WTC11 (cell line): ENCODE measurements around the gene PDE3B. TPM values are rescaled to one million over a fixed set of nuclear protein-coding genes. Genes with fewer than 3 reads are reported as not detected.
"Not testable (repeated sequence)": the region's sequence is repeated elsewhere in the genome, so short reads cannot be mapped to it uniquely, and the experiment has no call there.

ENCODE experiments used
- ATAC-seq: fragments of 200-7000 bp; cut with Tn5 transposase; 2 replicates; pipeline ENCODE4 v1.10.0; 2021; ENCODE audit warnings: mild to moderate bottlenecking, moderate library complexity
- CTCF ChIA-PET: fragments of 300-600 bp; sonication (Branson Sonifier 250); formaldehyde crosslinking; loops from one replicate; lab custom pipeline; 2021; ENCODE audit warnings: antibody characterized with exemption; lab: Charles Lee
- POLR2A ChIA-PET: fragments of 350-600 bp; sonication (Branson Sonifier 250); formaldehyde crosslinking; loops from one replicate; lab custom pipeline; 2021; ENCODE audit warnings: antibody characterized with exemption; lab: Charles Lee
- DNase-seq: peaks from one replicate; pipeline ENCODE4 v3.0.0; 2021; ENCODE audit warnings: low spot score
- H3K27ac Mint-ChIP-seq: 2 replicates; pipeline ENCODE4 v1.8.0; 2021; ENCODE audit warnings: mixed read lengths
- H3K27me3 Mint-ChIP-seq: 2 replicates; pipeline ENCODE4 v1.8.0; 2021; ENCODE audit warnings: low read depth, mild to moderate bottlenecking, moderate library complexity, mixed read lengths
- H3K36me3 Mint-ChIP-seq: 2 replicates; pipeline ENCODE4 v1.8.0; 2021; ENCODE audit warnings: mixed read lengths
- H3K4me1 Mint-ChIP-seq: 2 replicates; pipeline ENCODE4 v1.8.0; 2022; ENCODE audit warnings: mixed read lengths
- H3K4me3 Mint-ChIP-seq: 2 replicates; pipeline ENCODE4 v1.8.0; 2021; ENCODE audit warnings: mild to moderate bottlenecking, moderate library complexity, mixed read lengths
- H3K9me3 Mint-ChIP-seq: 2 replicates; pipeline ENCODE4 v1.8.0; 2021; ENCODE audit warnings: mixed read lengths
- ATF1 ChIP-seq: sonication (generic); formaldehyde crosslinking; IDR thresholded peaks from 2 replicates; pipeline ENCODE4 v1.8.1; 2023; ENCODE audit warnings: mild to moderate bottlenecking, moderate library complexity, missing genetic modification reagents
- ETV6 ChIP-seq: sonication (generic); formaldehyde crosslinking; IDR thresholded peaks from 2 replicates; pipeline ENCODE4 v1.8.1; 2022; ENCODE audit warnings: mild to moderate bottlenecking, missing genetic modification reagents
- FOXJ3 ChIP-seq: sonication (generic); formaldehyde crosslinking; IDR thresholded peaks from 2 replicates; pipeline ENCODE4 v1.9.0; 2021; ENCODE audit warnings: missing genetic modification reagents, mild to moderate bottlenecking, borderline replicate concordance
- GRHL2 ChIP-seq: fragments of 250-450 bp; sonication (Bioruptor Pico); IDR thresholded peaks from 2 replicates; pipeline ENCODE4 v1.8.0; 2022; ENCODE audit warnings: mild to moderate bottlenecking, moderate library complexity; ENCODE audit not compliant: insufficient replicate concordance, severe bottlenecking
- GTF2I ChIP-seq: fragments of 250-450 bp; sonication (Bioruptor Pico); conservative IDR thresholded peaks from 2 replicates; pipeline ENCODE4 v1.4.0; 2021; ENCODE audit warnings: mild to moderate bottlenecking
- MXD4 ChIP-seq: fragments of 250-450 bp; sonication (Bioruptor Pico); IDR thresholded peaks from 2 replicates; pipeline ENCODE4 v1.8.0; 2021; ENCODE audit warnings: mild to moderate bottlenecking, moderate library complexity, borderline replicate concordance
- NFE2L1 ChIP-seq: sonication (generic); formaldehyde crosslinking; IDR thresholded peaks from 2 replicates; pipeline ENCODE4 v1.8.1; 2023; ENCODE audit warnings: missing genetic modification reagents
- NFYB ChIP-seq: sonication (generic); formaldehyde crosslinking; conservative IDR thresholded peaks from 2 replicates; pipeline ENCODE4 v1.8.0; 2022; ENCODE audit warnings: low read depth, missing genetic modification reagents
- RORB ChIP-seq: fragments of 250-450 bp; sonication (Bioruptor Pico); IDR thresholded peaks from 2 replicates; pipeline ENCODE4 v1.9.0; 2021; ENCODE audit warnings: mild to moderate bottlenecking
- SMAD3 ChIP-seq: sonication (generic); formaldehyde crosslinking; IDR thresholded peaks from 2 replicates; pipeline ENCODE4 v1.8.0; 2022; ENCODE audit warnings: missing genetic modification reagents, mild to moderate bottlenecking, borderline replicate concordance
- SMAD4 ChIP-seq: sonication (generic); formaldehyde crosslinking; IDR thresholded peaks from 2 replicates; pipeline ENCODE4 v1.8.0; 2022; ENCODE audit warnings: mild to moderate bottlenecking, missing genetic modification reagents
- TCF7 ChIP-seq: sonication (generic); formaldehyde crosslinking; IDR thresholded peaks from 2 replicates; pipeline ENCODE4 v1.8.0; 2022; ENCODE audit warnings: mild to moderate bottlenecking, low read depth, missing genetic modification reagents, moderate library complexity
- ZNF138 ChIP-seq: sonication (generic); formaldehyde crosslinking; conservative IDR thresholded peaks from 2 replicates; pipeline ENCODE4 v1.8.1; 2022; ENCODE audit warnings: mild to moderate bottlenecking, moderate library complexity, missing genetic modification reagents
- total RNA-seq: library from RNA; stranded (reverse); gene quantifications from 3 replicates; pipeline ENCODE4 v1.2.3, GENCODE V29; 2021
- TF ChIP-seq, protein P1 (sequence below): sonication (generic); formaldehyde crosslinking; IDR thresholded peaks from 2 replicates; pipeline ENCODE4 v1.8.1; 2022; ENCODE audit warnings: missing genetic modification reagents, borderline replicate concordance
- TF ChIP-seq, protein P2 (sequence below): sonication (generic); formaldehyde crosslinking; IDR thresholded peaks from 2 replicates; pipeline ENCODE4 v1.8.0; 2022; ENCODE audit warnings: mild to moderate bottlenecking, missing genetic modification reagents
- TF ChIP-seq, protein P3 (sequence below): sonication (generic); formaldehyde crosslinking; IDR thresholded peaks from 2 replicates; pipeline ENCODE4 v1.8.1; 2022; ENCODE audit warnings: low read depth, mild to moderate bottlenecking, moderate library complexity, missing genetic modification reagents, borderline replicate concordance
- TF ChIP-seq, protein P4 (sequence below): fragments of 250-450 bp; sonication (Bioruptor Pico); IDR thresholded peaks from 2 replicates; pipeline ENCODE4 v1.9.0; 2021; ENCODE audit warnings: mild to moderate bottlenecking
- TF ChIP-seq, protein P5 (sequence below): fragments of 200-600 bp; IDR thresholded peaks from 2 replicates; pipeline ENCODE4 v1.8.0; 2022; ENCODE audit warnings: antibody characterized with exemption
- TF ChIP-seq, protein P6 (sequence below): fragments of 250-450 bp; sonication (Bioruptor Pico); conservative IDR thresholded peaks from 2 replicates; pipeline ENCODE4 v1.9.0; 2021; ENCODE audit warnings: mild to moderate bottlenecking

The PDE3B gene
- total RNA-seq, 1 experiment from 2014 or later = 9.6 TPM

DNA sequence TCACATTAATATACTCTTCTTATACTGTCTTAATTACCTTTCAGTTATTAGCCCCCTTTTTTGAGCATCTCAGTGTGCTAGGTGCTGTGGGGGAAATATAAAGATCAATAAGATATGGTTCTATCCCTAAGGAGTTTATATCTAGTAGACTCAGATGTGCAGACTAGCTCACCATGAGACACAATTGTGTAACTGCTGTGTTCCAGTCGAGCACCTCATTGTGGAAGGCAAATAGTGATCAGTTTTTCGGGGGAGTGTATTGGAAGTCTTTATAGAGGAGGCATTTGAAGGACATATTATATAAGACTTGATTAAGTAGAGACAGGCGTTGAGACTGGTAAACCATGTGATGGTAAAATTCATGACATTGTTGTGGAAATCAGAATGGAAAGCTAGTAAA, 11.8 kb downstream of the PDE3B start (continued):
- TF ChIP-seq, protein P1, sequence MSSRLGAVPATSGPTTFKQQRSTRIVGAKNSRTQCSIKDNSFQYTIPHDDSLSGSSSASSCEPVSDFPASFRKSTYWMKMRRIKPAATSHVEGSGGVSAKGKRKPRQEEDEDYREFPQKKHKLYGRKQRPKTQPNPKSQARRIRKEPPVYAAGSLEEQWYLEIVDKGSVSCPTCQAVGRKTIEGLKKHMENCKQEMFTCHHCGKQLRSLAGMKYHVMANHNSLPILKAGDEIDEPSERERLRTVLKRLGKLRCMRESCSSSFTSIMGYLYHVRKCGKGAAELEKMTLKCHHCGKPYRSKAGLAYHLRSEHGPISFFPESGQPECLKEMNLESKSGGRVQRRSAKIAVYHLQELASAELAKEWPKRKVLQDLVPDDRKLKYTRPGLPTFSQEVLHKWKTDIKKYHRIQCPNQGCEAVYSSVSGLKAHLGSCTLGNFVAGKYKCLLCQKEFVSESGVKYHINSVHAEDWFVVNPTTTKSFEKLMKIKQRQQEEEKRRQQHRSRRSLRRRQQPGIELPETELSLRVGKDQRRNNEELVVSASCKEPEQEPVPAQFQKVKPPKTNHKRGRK (CRISPR knock-in tag) = no peak

DNA sequence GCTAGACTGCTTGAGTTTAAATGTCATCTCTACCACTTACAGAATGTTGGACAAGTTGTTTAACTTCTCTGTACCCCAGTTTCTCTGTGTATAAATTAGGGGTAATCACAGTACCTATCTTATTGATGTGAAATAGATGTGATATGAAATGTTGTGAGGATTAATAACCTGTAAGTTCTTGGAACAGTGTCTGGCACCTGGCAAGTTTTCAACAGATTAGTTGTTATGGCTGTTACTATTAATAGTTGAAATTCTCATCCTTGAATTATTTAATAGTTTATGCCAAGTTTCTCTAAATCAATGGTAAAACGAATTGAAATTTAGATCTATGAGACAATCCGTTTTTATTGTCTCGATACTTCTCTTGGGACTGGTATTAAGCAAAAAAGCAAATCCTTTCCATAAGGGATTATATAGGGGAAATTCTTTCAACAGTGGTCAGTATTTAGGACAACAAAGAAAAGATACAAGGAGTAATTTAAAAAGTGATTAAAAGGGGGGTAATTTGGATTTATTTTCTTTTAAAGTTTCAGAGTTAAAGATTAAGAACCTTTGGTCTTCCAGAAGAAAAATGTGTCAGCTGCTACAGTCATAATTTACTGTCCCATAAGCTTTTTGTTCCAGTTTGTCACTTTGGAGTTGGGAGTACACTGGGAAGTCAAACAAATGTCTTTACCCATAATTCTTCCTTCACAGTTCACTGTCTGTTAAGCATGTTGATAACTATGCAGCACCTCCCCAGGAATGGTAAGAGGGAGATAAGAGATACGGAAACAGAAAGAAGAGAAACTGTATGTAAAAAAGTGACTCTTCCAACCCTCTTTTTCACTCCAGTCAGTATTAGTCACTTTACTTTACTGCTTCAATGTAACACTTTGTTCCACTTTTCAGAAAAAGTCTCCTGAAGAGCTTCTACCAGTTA, 13.2 kb downstream of the PDE3B start:
- ATAC-seq = no peak
- TF ChIP-seq, protein P2, sequence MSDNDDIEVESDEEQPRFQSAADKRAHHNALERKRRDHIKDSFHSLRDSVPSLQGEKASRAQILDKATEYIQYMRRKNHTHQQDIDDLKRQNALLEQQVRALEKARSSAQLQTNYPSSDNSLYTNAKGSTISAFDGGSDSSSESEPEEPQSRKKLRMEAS (CRISPR knock-in tag) = no peak
- TF ChIP-seq NFE2L1 (CRISPR knock-in tag) = no peak
- no peak for TF ChIP-seq SMAD3 (CRISPR knock-in tag)
- no peak for TF ChIP-seq ETV6 (CRISPR knock-in tag)
- TF ChIP-seq, protein P3, sequence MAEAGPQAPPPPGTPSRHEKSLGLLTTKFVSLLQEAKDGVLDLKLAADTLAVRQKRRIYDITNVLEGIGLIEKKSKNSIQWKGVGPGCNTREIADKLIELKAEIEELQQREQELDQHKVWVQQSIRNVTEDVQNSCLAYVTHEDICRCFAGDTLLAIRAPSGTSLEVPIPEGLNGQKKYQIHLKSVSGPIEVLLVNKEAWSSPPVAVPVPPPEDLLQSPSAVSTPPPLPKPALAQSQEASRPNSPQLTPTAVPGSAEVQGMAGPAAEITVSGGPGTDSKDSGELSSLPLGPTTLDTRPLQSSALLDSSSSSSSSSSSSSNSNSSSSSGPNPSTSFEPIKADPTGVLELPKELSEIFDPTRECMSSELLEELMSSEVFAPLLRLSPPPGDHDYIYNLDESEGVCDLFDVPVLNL (CRISPR knock-in tag) = no peak
- TF ChIP-seq ZNF138 = no peak
- no peak for TF ChIP-seq ATF1 (CRISPR knock-in tag)
- no peak for TF ChIP-seq FOXJ3 (CRISPR knock-in tag)
- TF ChIP-seq TCF7 = no peak
- TF ChIP-seq MXD4 = no peak
- no peak for TF ChIP-seq RORB
- TF ChIP-seq, protein P4, sequence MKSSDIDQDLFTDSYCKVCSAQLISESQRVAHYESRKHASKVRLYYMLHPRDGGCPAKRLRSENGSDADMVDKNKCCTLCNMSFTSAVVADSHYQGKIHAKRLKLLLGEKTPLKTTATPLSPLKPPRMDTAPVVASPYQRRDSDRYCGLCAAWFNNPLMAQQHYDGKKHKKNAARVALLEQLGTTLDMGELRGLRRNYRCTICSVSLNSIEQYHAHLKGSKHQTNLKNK = no peak
- no peak for DNase-seq
- H3K27ac Mint-ChIP-seq = no peak overlapping the region
- peaks cover 11% of the 10 kb centered on the region for H3K36me3 Mint-ChIP-seq
- no peaks in the 10 kb centered on the region for H3K27me3 Mint-ChIP-seq
- POLR2A ChIA-PET = no interaction called here
- CTCF ChIA-PET = no interaction called here
- H3K9me3 Mint-ChIP-seq = peaks cover 6% of the 10 kb centered on the region
- no peak overlapping the region for H3K4me3 Mint-ChIP-seq
- peaks cover 5% of the 10 kb centered on the region for H3K4me1 Mint-ChIP-seq

DNA sequence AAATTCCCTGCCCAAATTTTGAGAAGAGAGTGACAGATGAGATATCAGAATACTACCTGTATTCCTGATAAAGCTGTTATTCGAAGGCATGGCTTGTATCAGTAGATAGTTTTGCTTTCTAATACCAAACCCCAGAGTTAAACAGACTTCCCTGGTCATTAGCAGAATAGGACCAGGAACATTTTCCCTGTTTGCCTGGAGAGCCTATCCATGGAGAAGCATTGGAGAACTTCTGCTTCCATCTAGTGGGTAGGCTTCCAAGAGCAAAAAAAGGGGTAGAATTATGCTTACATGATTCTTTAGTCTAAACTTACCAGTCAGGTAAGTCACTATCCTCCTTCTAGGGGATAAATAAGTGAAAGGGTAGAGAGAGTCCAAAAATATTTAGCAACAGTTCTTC, 14.2 kb downstream of the PDE3B start:
- CTCF ChIA-PET = no interaction called here

DNA sequence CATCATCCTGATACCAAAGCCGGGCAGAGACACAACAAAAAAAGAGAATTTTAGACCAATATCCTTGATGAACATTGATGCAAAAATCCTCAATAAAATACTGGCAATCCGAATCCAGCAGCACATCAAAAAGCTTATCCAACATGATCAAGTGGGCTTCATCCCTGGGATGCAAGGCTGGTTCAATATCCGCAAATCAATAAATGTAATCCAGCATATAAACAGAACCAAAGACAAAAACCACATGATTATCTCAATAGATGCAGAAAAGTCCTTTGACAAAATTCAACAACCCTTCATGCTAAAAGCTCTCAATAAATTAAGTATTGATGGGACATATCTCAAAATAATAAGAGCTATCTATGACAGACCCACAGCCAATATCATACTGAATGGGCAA, 21.3 kb downstream of the PDE3B start:
- H3K4me1 Mint-ChIP-seq, H3K4me3 Mint-ChIP-seq, POLR2A ChIA-PET, DNase-seq, ATAC-seq, H3K27me3 Mint-ChIP-seq, CTCF ChIA-PET, H3K27ac Mint-ChIP-seq: not testable (repeated sequence)
- Mint-ChIP-seq H3K9me3 (peaks cover 37% of the 10 kb centered on the region), H3K36me3 (peaks cover 31% of the 10 kb centered on the region)

More for the DNA sequence above, 14.2 kb downstream of the PDE3B start:
- no peak for DNase-seq
- Mint-ChIP-seq H3K36me3 (peaks cover 20% of the 10 kb centered on the region), H3K27me3 (no peaks in the 10 kb centered on the region; the same call in 1 of the 2 replicates), H3K4me1 (peaks cover 5% of the 10 kb centered on the region), H3K9me3 (peaks cover 15% of the 10 kb centered on the region), H3K27ac (no peak overlapping the region), H3K4me3 (no peak overlapping the region)
- TF ChIP-seq, protein P5, sequence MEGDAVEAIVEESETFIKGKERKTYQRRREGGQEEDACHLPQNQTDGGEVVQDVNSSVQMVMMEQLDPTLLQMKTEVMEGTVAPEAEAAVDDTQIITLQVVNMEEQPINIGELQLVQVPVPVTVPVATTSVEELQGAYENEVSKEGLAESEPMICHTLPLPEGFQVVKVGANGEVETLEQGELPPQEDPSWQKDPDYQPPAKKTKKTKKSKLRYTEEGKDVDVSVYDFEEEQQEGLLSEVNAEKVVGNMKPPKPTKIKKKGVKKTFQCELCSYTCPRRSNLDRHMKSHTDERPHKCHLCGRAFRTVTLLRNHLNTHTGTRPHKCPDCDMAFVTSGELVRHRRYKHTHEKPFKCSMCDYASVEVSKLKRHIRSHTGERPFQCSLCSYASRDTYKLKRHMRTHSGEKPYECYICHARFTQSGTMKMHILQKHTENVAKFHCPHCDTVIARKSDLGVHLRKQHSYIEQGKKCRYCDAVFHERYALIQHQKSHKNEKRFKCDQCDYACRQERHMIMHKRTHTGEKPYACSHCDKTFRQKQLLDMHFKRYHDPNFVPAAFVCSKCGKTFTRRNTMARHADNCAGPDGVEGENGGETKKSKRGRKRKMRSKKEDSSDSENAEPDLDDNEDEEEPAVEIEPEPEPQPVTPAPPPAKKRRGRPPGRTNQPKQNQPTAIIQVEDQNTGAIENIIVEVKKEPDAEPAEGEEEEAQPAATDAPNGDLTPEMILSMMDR = no peak
- no peak for TF ChIP-seq NFYB
- TF ChIP-seq GTF2I (CRISPR knock-in tag) = no peak
- no peak for TF ChIP-seq GRHL2 (CRISPR knock-in tag)
- TF ChIP-seq, protein P6, sequence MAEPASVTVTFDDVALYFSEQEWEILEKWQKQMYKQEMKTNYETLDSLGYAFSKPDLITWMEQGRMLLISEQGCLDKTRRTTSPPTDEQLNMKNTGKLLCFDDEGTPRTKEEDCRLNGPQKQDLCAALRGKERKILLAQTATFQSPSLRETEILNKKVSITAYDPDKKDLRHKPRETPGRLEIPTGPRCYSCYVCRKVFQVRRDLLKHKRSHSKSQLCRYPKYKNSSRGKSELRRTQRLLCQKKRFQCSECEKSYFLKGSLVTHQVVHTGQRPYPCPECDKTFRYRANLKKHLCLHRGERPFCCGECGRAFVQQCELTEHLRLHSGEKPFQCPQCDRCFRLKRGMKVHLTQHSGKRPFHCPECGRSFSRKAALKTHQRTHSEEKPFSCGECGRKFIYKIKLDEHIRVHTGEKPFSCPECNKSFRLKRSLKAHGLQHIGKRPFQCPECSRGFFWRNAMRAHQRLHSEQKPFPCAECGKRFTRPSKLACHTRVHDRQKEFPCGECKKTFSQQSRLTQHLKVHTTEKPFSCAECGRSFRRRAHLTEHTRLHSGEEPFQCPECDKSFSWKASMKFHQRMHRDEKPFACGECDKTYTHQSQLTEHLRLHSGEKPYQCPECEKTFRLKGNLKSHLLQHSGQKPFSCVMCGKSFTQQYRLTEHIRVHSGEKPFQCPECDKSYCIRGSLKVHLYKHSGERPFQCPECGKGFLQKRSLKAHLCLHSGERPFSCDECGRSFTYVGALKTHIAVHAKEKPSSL (CRISPR knock-in tag) = no peak
- no peak for TF ChIP-seq SMAD4 (CRISPR knock-in tag)
- ATAC-seq = no peak
- POLR2A ChIA-PET = interaction anchor here (0.6 kb wide), 1 partner anchor 129 kb away, joined by 3 read pairs; no protein-coding TSS in a partner anchor

DNA sequence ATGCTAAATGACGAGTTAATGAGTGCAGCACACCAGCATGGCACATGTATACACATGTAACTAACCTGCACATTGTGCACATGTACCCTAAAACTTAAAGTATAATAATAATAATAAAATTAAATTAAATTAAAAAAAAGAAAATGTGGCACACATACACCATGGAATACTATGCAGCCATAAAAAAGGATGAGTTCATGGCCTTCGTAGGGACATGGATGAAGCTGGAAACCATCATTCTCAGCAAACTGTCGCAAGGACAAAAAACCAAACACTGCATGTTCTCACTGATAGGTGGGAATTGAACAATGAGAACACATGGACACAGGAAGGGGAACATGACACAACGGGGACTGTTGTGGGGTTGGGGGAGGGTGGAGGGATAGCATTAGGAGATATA, 23.7 kb downstream of the PDE3B start:
- ATAC-seq, H3K27ac Mint-ChIP-seq, CTCF ChIA-PET, POLR2A ChIA-PET, DNase-seq, H3K4me3 Mint-ChIP-seq, H3K27me3 Mint-ChIP-seq, H3K4me1 Mint-ChIP-seq: not testable (repeated sequence)
- Mint-ChIP-seq H3K9me3 (peaks cover 26% of the 10 kb centered on the region), H3K36me3 (peaks cover 15% of the 10 kb centered on the region)
